ENCODE results near the gene MRC2. TPM values are rescaled to one million over a fixed set of nuclear protein-coding genes. Genes with fewer than 3 reads are reported as not detected.

Gene MRC2
- total RNA-seq, 1 donor from 2014 or later = 120 TPM

DNA sequence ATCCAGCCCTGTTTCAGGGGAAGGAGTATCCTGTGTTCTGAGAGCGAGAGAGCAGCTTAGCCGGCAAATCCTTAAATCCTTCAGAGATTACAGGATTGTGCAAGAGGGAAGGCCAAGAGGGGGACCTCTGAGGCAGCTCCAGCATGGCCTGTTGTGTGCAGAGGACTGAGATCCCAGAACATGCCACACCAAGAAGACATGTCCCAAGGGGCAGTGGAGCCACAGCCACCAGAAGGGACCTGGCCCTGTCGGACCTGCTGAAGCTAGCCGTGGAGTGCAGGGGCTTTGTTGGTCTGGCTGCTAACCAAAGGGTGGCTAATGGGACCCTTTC is 1.6 kb upstream of the MRC2 start:
- H3K27ac Mint-ChIP-seq (ENCODE audit: unreplicated experiment) = no peak overlapping the region
- TF ChIP-seq, protein P1, sequence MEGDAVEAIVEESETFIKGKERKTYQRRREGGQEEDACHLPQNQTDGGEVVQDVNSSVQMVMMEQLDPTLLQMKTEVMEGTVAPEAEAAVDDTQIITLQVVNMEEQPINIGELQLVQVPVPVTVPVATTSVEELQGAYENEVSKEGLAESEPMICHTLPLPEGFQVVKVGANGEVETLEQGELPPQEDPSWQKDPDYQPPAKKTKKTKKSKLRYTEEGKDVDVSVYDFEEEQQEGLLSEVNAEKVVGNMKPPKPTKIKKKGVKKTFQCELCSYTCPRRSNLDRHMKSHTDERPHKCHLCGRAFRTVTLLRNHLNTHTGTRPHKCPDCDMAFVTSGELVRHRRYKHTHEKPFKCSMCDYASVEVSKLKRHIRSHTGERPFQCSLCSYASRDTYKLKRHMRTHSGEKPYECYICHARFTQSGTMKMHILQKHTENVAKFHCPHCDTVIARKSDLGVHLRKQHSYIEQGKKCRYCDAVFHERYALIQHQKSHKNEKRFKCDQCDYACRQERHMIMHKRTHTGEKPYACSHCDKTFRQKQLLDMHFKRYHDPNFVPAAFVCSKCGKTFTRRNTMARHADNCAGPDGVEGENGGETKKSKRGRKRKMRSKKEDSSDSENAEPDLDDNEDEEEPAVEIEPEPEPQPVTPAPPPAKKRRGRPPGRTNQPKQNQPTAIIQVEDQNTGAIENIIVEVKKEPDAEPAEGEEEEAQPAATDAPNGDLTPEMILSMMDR (IDR thresholded peaks at IDR 0.05; ENCODE audit: unreplicated experiment) = no peak
- DNase-seq (ENCODE audit: low spot score) = no peak

DNA sequence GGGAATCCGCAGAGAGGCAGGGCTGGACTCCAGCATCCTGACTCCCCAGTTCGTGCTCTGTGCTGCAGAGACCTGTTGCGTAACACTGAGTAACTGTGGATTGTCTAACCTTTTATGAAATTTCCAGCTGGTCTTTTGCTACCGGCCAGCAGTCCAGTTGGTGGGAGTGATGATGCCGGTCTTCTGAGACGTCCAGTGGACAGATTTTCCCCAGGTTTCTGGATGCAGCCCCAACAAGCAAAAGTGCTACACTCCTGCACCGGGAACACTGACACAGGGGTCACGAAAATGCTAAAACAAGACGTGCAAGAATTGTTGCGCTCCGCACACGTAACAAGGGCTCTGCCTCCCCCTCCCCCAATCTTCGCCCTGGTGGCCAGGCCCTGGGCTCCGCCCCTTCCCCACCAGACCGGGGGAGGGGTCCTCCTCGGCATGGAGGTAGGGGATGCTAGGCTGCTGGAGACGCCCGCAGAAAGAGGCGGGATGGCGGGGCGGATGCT is 701 bp upstream of the MRC2 start:
- peaks cover 28% of the 10 kb centered on the region for H3K27me3 Mint-ChIP-seq (ENCODE audit: unreplicated experiment)
- no peak overlapping the region for H3K27ac Mint-ChIP-seq (ENCODE audit: unreplicated experiment)
- H3K36me3 Mint-ChIP-seq (ENCODE audit: low read depth, unreplicated experiment) = peaks cover 20% of the 10 kb centered on the region
- H3K9me3 Mint-ChIP-seq (ENCODE audit: unreplicated experiment) = no peaks in the 10 kb centered on the region
- peaks cover 43% of the 10 kb centered on the region for H3K4me1 Mint-ChIP-seq (ENCODE audit: unreplicated experiment)
- TF ChIP-seq, protein P1 (IDR thresholded peaks at IDR 0.05; ENCODE audit: unreplicated experiment) = no peak
- peak overlapping the region; percentile 86 for H3K4me3 Mint-ChIP-seq (ENCODE audit: unreplicated experiment)
- peak; percentile 62 for DNase-seq (ENCODE audit: low spot score)

More for the DNA sequence above, 1.6 kb upstream of the MRC2 start:
- Mint-ChIP-seq H3K9me3 (ENCODE audit: unreplicated experiment) (no peaks in the 10 kb centered on the region), H3K4me1 (ENCODE audit: unreplicated experiment) (peaks cover 44% of the 10 kb centered on the region), H3K4me3 (ENCODE audit: unreplicated experiment) (no peak overlapping the region), H3K36me3 (ENCODE audit: low read depth, unreplicated experiment) (peaks cover 20% of the 10 kb centered on the region), H3K27me3 (ENCODE audit: unreplicated experiment) (peaks cover 27% of the 10 kb centered on the region)

DNA sequence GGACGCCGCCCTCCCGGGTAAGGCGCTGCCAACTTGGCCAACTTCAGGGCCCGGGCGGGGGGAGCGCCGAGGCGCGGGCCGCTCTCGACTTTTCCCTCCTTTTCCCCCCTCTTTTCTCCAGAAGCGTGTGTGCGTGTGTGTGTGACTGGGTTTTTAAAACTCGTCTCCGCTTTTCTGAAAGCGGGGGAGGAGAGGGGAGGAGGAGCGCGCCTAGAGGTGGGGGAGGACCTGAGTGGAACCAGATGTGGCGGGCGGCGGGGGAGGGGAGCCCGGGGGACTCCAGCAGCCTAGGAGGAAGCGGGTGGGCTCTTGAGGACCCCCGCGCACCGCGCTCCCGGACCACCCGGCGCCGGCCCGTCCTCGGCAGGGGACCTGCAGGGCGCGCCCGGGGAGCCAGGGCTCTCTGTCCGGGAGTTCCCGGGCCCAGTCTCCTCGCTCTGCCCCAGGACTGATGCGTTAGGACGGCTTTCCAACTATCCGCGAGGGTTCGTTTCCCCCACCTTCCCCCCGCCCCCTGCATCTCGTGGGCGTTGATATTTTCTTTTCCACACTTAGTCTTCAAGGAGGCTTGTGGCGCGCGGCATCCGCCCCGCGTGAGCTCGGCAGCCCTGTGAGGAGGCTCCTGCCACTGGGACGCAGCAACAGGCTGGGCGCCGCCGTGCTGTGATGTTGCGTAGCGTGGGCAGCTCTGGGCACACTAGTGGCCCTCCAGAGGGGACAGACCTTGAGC is 599 bp downstream of the MRC2 start:
- peak overlapping the region; percentile 72 for H3K27ac Mint-ChIP-seq (ENCODE audit: unreplicated experiment)
- H3K27me3 Mint-ChIP-seq (ENCODE audit: unreplicated experiment) = peaks cover 27% of the 10 kb centered on the region
- TF ChIP-seq, protein P1 (IDR thresholded peaks at IDR 0.05; ENCODE audit: unreplicated experiment) = no peak
- no peaks in the 10 kb centered on the region for H3K9me3 Mint-ChIP-seq (ENCODE audit: unreplicated experiment)
- peaks cover 48% of the 10 kb centered on the region for H3K4me1 Mint-ChIP-seq (ENCODE audit: unreplicated experiment)
- H3K36me3 Mint-ChIP-seq (ENCODE audit: low read depth, unreplicated experiment) = peaks cover 12% of the 10 kb centered on the region
- peak overlapping the region; percentile 96 for H3K4me3 Mint-ChIP-seq (ENCODE audit: unreplicated experiment)
- DNase-seq (ENCODE audit: low spot score) = no peak

DNA sequence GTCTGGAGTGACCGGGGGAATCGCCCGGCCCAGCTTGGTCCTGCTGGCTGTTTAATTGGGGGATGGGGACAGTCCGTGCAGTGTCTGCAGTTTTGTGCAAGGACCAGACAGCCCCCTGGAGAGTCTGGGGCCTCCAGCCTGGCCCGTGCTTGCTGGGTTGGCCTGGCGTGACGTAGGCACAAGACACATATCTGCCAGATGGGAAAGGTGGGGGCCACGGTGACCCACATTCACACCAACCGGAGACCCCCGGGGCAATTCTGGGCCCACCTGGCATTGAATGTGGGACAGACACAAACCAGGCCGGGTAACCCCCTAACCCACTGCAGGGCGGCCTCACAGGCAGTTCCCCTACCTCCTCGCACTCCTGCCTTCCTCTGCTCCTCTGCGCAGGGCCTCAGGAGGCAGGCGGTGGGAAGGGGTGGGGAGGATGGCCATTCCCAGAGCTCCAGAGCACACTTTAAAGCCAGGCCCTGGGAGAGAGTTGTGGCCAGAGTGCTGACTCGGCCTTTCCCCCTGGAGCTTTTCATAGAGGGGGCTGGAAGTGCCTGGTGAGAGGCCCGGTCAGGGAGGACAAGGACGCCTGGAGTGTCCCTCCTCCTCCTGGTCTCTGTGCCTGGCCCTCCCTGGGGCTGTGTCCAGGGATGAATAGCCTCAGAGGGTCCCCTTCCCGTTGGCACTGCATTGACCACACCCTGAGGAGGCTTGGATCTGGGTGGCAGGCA is 1.5 kb downstream of the MRC2 start:
- Mint-ChIP-seq H3K27ac (ENCODE audit: unreplicated experiment) (peak overlapping the region; percentile 72), H3K4me3 (ENCODE audit: unreplicated experiment) (peak overlapping the region; percentile 96), H3K36me3 (ENCODE audit: low read depth, unreplicated experiment) (peaks cover 4% of the 10 kb centered on the region), H3K4me1 (ENCODE audit: unreplicated experiment) (peaks cover 48% of the 10 kb centered on the region), H3K9me3 (ENCODE audit: unreplicated experiment) (no peaks in the 10 kb centered on the region), H3K27me3 (ENCODE audit: unreplicated experiment) (peaks cover 27% of the 10 kb centered on the region)
- TF ChIP-seq, protein P1 (IDR thresholded peaks at IDR 0.05; ENCODE audit: unreplicated experiment) = no peak
- no peak for DNase-seq (ENCODE audit: low spot score)
